HL-60/S4 treated with retinoic acid at 250 ng/mL for 4 days and 3 days (cell line): Measurements from ENCODE around the gene ZCCHC8.
"Not testable (repeated sequence)": the region's sequence is repeated elsewhere in the genome, so short reads cannot be mapped to it uniquely, and the experiment has no call there.

Source experiments
- in situ Hi-C: fragments of 300-500 bp; cut with MboI; formaldehyde crosslinking; loops from 2 replicates; pipeline ENCODE4 v1.7.0; 2022; ENCODE audit warnings: low sequenced_read_pairs

The ZCCHC8 gene

GRCh38 chr12:122473543-122474323 is 27.0 kb downstream of the ZCCHC8 start:
- in situ Hi-C loops: loop anchor here (10.0 kb wide), 1 partner anchor 89 kb away; no protein-coding TSS in a partner anchor

- in situ Hi-C loops: loop anchor here (10.0 kb wide), 1 partner anchor 87 kb away; no protein-coding TSS in a partner anchor
Observed at GRCh38 chr12:122471324-122472226, 29.2 kb downstream of the ZCCHC8 start.

- in situ Hi-C loops: loop anchor here (10.0 kb wide), 1 partner anchor 86 kb away; no protein-coding TSS in a partner anchor
Observed at GRCh38 chr12:122470576-122470975, 30.2 kb downstream of the ZCCHC8 start.

GRCh38 chr12:122469856-122470255 is 30.9 kb downstream of the ZCCHC8 start:
- in situ Hi-C loops: loop anchor here (10.0 kb wide), 1 partner anchor 85 kb away; no protein-coding TSS in a partner anchor

- in situ Hi-C loops: no loop called here
Observed at GRCh38 chr12:122467983-122468382, 32.7 kb downstream of the ZCCHC8 start.

GRCh38 chr12:122464317-122465042 is 36.3 kb downstream of the ZCCHC8 start:
- in situ Hi-C loops: not testable (repeated sequence)

- in situ Hi-C loops: no loop called here
Observed at GRCh38 chr12:122460641-122461040, 40.1 kb downstream of the ZCCHC8 start.

GRCh38 chr12:122460061-122460460 is 40.7 kb downstream of the ZCCHC8 start:
- in situ Hi-C loops: no loop called here

- in situ Hi-C loops: no loop called here
Observed at GRCh38 chr12:122459211-122459610, 41.5 kb downstream of the ZCCHC8 start.

- in situ Hi-C loops: no loop called here
Observed at GRCh38 chr12:122458105-122459035, 42.4 kb downstream of the ZCCHC8 start.

- in situ Hi-C loops: no loop called here
Observed at GRCh38 chr12:122457627-122458026, 43.1 kb downstream of the ZCCHC8 start.

GRCh38 chr12:122454739-122455138 is 46.0 kb downstream of the ZCCHC8 start:
- in situ Hi-C loops: no loop called here

GRCh38 chr12:122454250-122454721 is 46.4 kb downstream of the ZCCHC8 start:
- in situ Hi-C loops: no loop called here

GRCh38 chr12:122452701-122453285 is 47.9 kb downstream of the ZCCHC8 start:
- in situ Hi-C loops: no loop called here

- in situ Hi-C loops: no loop called here
Observed at GRCh38 chr12:122449317-122449716, 51.4 kb downstream of the ZCCHC8 start.

GRCh38 chr12:122447825-122448224 is 52.9 kb downstream of the ZCCHC8 start:
- in situ Hi-C loops: not testable (repeated sequence)

GRCh38 chr12:122446390-122446789 is 54.3 kb downstream of the ZCCHC8 start:
- in situ Hi-C loops: not testable (repeated sequence)

GRCh38 chr12:122444071-122444470 is 56.7 kb downstream of the ZCCHC8 start:
- in situ Hi-C loops: not testable (repeated sequence)

- in situ Hi-C loops: not testable (repeated sequence)
Observed at GRCh38 chr12:122438822-122439221, 61.9 kb downstream of the ZCCHC8 start.
